ENCODE results near the gene SNRPF.

Gene SNRPF

DNA sequence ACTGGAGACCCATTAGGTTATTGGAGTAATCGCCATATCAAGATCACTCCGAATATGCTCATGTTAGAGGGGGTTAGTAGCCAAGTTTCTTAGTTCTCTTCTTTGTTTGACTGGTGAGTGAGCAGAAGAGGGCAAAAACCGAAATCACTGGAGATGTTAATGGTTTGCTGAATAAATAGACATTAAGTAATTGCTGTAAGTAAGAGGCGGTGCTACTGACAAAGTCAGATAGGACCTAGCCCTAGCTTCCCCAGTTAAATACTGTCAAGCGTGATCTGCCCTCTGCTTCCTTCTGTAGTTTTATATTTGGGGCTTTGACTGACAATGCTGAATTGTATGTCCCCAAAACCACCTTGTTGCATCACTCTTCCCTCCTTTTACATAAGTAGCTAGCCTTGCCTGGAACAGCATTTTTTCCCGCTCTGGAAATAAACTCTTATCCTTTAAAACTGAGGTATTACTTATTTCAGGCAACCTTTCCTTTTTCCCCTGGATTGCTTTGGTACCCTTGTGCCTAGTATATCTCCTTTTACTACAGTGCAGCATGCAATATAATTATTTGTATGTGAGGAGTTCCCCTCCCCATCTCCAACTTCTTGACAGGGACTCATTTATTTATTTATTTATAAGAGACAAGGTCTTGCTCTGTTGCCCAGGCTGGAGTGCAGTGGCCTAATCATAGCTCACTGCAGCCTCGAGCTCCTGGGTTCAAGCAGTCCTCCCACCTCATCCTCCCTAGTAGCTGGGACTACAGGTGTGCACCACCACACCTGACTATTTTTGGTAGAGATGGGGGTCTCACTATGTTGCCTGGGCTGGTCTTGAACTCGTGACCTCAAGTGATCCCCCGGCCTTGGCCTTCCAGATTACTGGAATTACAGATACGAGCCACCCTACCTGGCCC lies 1.4 kb downstream of the SNRPF start:
- no peak for DNase-seq

DNA sequence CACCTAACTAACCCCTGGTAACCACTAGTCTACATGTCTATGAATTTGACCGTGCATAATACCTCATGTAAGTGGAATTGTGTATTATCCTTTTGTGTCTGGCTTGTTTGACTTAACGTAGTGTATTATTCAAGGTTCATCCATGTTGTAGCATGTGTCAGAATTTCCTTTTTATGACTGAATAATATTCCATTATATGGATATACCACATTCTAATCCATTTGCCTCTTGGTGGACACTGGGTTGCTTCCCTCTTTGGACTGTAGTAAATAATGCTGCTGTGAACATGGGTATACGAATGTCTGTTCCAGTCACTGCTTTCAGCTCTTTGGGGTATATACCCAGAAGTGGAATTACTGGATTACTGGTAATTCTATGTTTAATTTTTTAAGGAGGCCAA lies 3.3 kb downstream of the SNRPF start:
- no peak for DNase-seq

DNA sequence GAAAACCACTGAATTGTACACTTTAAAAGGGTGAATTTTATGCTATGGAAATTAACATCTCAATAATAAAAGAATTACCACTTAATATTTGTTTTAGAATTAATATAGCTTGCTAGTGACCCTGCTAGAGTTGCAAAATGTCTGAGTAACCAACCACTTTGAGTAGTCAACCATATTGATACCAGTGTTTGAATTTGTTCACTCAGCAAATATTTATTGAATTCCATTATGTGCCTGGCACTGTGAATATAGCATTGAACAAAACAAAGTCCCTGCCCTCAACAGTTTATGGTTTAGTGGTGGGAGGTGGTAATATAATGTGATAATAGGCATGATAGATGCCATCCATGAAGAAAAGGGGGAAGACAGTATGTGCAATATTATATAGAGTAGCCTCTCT lies 4.6 kb downstream of the SNRPF start:
- no peak for DNase-seq

DNA sequence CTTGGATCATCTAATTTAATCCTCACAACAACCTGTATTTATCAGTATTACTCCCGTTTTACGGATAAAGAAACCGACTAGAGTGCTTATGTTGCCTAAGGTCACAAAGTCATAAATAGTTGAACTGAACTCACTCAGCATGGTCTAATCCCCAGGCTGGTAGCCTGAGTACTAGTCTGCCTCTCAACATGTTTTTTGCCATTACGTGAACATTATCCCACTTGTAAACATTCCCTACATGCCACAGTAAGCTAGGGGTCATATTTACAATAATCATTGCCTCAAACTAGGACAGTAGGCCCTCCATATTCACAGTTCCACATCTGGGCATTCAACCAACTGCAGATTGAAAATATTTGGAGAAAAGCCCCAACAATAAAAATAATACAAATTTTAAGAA lies 12.1 kb downstream of the SNRPF start:
- no peak for DNase-seq

DNA sequence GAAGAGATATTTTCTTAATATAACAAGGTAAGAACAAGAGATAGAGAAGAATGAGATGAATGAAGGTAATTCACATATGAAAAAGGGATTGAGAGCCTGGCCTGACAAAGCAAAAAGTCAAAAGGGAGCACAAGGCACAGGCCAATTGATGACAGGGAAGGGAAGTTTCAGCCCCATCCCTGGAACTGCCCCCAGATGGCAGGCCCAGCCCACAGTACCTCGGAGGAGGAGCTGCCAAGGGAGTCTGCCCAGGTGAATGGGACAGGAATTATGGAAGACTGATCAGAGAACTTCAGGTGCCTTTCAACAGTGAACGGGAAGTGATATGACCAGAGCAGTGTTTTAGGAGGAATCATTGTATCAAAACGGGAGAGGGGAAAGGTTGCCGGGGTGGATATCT lies 15.7 kb downstream of the SNRPF start:
- no peak for DNase-seq

DNA sequence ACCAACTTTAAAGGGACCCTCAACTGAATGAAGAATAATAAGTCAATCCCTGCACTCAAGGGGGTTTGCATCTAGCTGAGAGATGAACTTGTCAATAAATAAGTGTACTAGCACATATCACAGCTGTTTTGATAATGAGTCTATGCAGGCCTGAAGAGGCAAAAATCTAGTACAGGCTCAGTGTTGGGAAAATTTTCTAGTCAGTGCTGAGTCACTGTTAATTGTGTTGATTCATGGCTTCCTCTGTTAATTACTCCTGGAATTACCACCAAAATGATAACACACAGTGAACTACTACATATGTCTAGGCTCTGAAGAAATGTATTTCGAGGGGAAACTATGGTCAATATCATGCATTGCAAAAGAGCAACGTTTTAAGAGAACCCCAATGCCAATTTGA lies 18.9 kb downstream of the SNRPF start:
- no peak for DNase-seq

DNA sequence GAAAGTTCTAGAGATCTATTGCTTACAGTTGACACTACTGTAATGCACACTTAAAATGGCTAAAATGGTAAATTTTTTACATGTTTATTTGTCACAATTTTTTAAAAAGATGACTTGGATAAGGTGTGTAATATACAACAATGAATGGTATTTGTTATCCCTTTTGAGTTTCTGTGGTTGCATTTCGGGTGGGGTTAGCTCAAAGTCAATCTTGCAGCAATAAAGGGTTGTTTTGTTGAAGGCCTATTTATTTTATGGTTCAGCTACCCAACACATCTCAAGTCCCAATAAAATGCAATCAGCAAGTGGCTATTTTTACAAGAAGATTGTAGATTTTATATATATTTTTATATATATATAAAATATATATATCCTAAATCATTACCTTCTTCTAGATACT lies 22.1 kb downstream of the SNRPF start:
- no peak for DNase-seq

DNA sequence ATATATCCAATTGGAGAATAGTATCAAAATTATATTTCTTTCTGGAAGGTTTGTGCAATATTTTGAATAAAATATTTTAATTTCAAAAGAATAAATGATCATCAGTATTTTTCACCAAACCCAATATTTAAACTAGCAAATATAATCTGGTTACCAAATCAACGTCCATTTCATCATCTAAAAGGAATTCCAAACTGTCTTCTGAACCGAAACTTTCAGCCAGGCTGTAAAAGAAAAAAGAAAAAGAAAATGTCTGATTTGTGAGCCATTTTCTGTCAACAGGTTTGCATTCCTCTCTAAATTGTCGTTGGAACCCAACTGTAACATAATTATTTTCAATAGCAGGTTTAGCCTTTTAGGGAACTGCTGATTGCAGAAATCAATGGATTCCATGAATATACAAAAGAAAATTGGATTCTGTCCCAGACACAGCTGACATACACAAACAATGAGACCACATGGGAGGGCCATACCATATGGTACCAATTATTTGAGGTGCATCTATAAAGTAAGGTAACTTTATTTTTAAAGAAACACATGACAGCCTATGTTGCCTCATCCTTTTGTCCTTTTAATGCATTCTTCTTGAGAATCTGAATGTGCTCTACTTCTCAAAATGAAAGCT lies 22.7 kb downstream of the SNRPF start:
- DNase-seq: no peak

DNA sequence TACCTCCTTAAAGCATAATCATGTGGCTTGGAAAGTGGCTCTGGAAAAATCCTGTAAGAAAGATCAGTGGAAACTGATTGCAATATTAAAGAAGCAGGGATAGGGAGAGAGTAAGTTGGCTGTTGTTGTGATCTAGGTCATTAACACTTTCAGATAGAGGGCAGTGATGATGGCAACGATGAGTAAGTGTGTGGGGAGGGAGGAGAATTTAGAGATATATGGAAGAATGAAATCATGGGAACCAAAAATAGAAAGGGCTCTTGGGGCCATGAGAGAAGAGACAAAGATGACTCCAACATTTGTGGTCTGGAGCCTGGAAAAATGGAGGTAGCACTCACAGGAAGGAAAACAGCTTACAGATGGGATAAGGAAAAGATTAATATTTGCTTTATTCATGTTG lies 23.3 kb downstream of the SNRPF start:
- DNase-seq: no peak

DNA sequence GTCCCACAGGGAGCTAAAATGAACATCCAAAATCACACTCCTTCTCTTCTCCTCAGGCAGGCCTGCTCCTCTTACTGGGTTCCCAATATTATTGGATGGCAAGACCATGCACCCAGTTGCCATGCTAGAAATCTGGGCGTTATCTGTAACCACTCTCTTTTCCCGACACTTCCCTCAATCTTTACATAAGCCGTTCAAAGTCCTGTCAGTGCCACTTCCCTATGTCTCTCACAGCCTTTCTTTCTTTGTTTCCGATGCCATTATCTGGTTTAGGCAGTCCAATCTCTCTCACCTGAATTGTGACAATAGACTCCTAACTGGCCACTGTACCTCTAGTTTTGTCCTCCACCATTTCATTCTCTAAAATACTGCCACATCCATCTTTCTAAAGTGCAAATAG lies 24.1 kb downstream of the SNRPF start:
- no peak for DNase-seq

DNA sequence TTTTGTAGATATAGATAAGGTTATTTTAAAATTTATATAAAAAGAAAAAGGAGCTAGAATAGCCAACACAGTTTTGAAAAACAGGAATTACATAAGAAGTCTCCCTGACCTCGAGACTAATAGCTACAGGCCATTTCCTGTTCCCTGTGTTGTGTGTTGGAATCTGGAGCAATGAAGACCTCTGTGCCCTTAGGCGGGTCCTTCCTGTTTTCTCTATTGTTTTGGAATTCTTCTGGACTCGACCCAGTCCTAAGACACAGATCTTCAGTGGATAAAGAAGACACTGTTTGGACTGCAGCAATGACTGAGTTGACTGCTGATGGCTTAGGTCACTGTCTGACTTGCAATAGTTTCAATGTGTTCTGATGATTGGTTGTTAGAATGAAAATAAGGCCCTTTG lies 26.2 kb downstream of the SNRPF start:
- no peak for DNase-seq

DNA sequence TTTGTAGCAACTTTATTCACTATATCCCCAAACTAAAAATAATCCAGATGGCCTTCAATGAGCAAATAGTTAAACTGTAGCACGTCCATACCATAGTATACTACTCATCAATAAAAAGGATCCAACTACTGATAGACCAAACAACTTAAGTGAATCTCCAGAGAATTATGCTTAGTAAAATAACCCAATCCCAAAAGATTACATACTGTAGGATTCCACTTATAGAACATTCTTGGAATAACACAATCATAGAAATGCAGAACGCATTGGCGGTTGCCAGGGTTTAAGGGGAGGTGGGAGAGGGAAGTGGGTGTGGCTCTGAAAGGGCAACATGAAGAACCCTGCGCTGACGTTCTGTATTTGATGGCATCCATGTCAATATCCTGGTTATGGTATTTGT lies 28.6 kb downstream of the SNRPF start:
- no peak for DNase-seq

DNA sequence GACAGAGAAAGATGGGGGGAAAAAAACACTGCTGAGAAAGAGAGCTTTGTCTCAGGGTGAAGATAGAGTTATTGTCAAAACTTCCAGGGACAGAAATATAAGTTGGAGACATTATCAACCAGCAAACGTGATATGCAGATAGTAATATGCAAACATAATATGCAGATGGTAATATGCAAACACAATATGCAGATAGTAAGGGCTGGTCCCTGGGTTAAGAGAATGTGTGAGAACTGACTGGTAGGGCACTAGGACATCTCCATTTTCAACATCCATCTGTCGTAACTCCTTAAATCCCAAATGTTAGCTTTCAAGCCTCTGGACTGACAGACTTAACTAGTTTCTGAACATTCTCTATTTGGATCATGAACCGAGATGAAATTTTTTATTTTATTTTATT lies 32.2 kb downstream of the SNRPF start:
- DNase-seq: no peak

DNA sequence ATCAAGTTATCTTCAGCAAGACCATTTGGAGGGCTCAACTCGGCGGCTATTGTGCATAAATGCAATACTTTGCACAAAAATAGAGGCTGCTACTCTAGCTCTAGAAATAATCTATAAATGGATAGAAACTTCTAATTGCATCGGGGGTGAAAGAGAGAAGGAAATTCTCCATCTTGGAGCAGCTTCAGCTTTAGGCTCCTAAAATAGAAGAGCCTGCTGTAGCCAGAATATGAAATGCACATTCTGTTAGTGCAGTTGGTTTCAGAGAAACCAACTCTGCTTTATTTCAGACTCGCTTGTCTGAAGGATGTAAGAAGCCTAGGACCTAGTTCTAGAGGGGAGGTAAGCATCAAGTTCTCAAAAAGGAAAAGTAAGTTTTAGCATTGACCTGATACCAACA lies 38.1 kb downstream of the SNRPF start:
- no peak for DNase-seq

DNA sequence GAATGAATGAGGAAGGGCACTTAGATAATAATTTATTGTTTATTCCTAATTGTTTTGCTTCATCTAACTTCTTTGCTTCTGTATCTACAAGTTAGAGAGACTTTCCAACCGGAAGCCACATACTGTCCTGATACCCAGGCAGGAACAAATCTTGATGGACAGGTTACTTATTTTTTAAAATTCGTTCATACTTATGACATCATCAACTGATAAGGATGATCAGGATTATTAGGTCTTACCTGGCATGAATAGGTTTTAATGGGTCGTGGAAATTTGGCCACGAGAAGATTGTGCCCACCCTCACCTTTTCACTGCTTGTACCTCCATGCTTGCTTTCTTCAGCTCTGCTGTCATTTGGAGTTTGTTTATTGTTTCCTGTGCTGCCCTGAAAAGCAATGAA lies 39.3 kb downstream of the SNRPF start:
- DNase-seq: no peak

DNA sequence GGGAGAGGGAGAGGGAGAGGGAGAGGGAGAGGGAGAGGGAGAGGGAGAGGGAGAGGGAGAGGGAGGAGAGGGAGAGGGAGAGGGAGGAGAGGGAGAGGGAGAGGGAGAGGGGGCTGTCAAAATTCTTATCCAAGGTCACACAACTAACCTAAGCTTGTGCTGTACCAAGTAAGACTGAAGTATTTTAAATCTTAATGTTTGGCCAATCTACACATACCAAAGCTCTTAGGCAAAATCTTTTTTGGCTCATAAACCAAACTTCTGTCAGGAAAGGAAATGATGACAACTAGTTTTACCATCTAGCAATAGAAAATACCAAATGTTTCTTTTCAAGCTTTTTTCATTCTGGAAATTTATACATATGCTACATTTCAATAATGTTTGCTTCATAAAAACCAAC lies 49.8 kb downstream of the SNRPF start:
- no peak for DNase-seq

DNA sequence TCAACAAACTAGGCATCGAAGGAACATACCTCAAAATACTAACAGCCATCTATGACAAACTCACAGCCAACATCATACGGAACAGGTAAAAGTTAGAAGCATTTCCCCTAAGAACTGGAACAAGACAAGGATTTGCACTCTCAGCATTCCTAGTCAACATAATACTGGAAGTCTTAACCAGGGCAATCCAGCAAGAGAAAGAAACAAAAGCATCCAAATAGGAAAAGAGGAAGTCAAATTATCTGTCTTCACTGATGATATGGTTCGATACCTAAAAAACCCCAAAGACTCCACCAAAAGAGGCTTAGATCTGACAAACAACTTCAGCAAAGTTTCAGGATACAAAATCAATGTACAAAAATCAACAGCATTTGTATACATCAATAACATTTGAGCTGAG lies 51.1 kb downstream of the SNRPF start:
- DNase-seq: no peak
